Keratinocyte (primary cell): Measurements from ENCODE around the gene FANCC.
"Not testable (repeated sequence)": the region's sequence is repeated elsewhere in the genome, so short reads cannot be mapped to it uniquely, and the experiment has no call there.

Experiments
- EZH2 ChIP-seq: IDR thresholded peaks from one replicate; pipeline ENCODE4 v1.6.1; 2012; ENCODE audit warnings: inconsistent platforms, mild to moderate bottlenecking, low read length, moderate library complexity
- TF ChIP-seq, protein P1 (sequence below), 3 experiments: IDR thresholded peaks in 1 of 3; conservative IDR thresholded peaks in 1 of 3; optimal IDR thresholded peaks in 1 of 3; 2 replicates in 2 of 3; 3 replicates in 1 of 3; pipeline versions ENCODE3 to v1.5.1; 2011; ENCODE audit warnings: low read length in 3 of 3, mild to moderate bottlenecking in 3 of 3, moderate library complexity in 2 of 3, control low read depth in 1 of 3, inconsistent platforms in 1 of 3; ENCODE audit not compliant: insufficient read depth in 2 of 3; ENCODE audit errors: extremely low read depth in 1 of 3

DNA sequence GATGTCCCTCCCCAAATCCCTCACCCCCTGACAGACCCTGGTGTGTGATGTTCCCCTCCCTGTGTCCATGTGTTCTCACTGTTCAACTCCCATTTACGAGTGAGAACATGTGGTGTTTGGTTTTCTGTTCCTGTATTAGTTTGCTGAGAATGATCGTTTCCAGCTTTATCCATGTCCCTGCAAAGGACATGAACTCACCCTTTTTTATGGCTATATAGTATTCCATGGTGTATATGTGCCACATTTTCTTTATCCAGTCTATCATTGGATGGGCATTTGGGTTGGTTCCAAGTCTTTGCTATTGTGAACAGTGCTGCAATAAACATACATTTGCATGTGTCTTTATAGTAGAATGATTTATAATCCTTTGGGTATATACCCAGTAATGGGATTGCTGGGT is 43.3 kb downstream of the FANCC start:
- TF ChIP-seq, protein P1, sequence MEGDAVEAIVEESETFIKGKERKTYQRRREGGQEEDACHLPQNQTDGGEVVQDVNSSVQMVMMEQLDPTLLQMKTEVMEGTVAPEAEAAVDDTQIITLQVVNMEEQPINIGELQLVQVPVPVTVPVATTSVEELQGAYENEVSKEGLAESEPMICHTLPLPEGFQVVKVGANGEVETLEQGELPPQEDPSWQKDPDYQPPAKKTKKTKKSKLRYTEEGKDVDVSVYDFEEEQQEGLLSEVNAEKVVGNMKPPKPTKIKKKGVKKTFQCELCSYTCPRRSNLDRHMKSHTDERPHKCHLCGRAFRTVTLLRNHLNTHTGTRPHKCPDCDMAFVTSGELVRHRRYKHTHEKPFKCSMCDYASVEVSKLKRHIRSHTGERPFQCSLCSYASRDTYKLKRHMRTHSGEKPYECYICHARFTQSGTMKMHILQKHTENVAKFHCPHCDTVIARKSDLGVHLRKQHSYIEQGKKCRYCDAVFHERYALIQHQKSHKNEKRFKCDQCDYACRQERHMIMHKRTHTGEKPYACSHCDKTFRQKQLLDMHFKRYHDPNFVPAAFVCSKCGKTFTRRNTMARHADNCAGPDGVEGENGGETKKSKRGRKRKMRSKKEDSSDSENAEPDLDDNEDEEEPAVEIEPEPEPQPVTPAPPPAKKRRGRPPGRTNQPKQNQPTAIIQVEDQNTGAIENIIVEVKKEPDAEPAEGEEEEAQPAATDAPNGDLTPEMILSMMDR (optimal IDR thresholded peaks at IDR 0.05 in 1 of 3, IDR thresholded peaks at IDR 0.05 in 1 of 3, conservative IDR thresholded peaks at IDR 0.05 in 1 of 3; ENCODE audit: extremely low read depth in 1 of 3, insufficient read depth in 2 of 3, low read length in 3 of 3), result not testable (repeated sequence)
- not testable (repeated sequence) for TF ChIP-seq EZH2
